Activated B cell treated with CpG ODN at 0.5 μM for 24 hours (primary cell): ENCODE measurements around the gene EXOSC2. TPM values are rescaled to one million over a fixed set of nuclear protein-coding genes. Genes with fewer than 3 reads are reported as not detected.

Experiments used
- ATAC-seq: fragments of 200-7000 bp; cut with Tn5 transposase; one replicate; pipeline ENCODE4 v1.10.0; 2021; ENCODE audit warnings: low read depth, mild to moderate bottlenecking, moderate library complexity
- CTCF ChIA-PET: fragments of 350-600 bp; sonication (Branson Sonifier 250); formaldehyde crosslinking; loops from one replicate; lab custom pipeline; 2021; ENCODE audit warnings: antibody characterized with exemption; lab: Charles Lee
- POLR2A ChIA-PET: fragments of 350-600 bp; sonication (Branson Sonifier 250); formaldehyde crosslinking; loops from one replicate; lab custom pipeline; 2021; ENCODE audit warnings: antibody characterized with exemption; lab: Charles Lee
- DNase-seq: peaks from one replicate; pipeline ENCODE4 v3.0.0; 2022
- H3K27ac Mint-ChIP-seq: one replicate; pipeline ENCODE4 v1.8.0; 2020; ENCODE audit warnings: mixed read lengths
- H3K27me3 Mint-ChIP-seq: one replicate; pipeline ENCODE4 v1.8.0; 2021; ENCODE audit warnings: mixed read lengths
- H3K36me3 Mint-ChIP-seq: one replicate; pipeline ENCODE4 v1.8.0; 2021; ENCODE audit warnings: low read depth, mixed read lengths
- H3K4me1 Mint-ChIP-seq: one replicate; pipeline ENCODE4 v1.8.0; 2021; ENCODE audit warnings: mixed read lengths
- H3K4me3 Mint-ChIP-seq: one replicate; pipeline ENCODE4 v1.8.0; 2020; ENCODE audit warnings: mild to moderate bottlenecking, mixed read lengths
- H3K9me3 Mint-ChIP-seq: one replicate; pipeline ENCODE4 v1.8.0; 2020; ENCODE audit warnings: mixed read lengths
- intact Hi-C: fragments of 100-400 bp; cut with micrococcal nuclease; formaldehyde crosslinking; loops from one replicate; pipeline ENCODE4 v1.15.1; 2024
- total RNA-seq: library from RNA; stranded (reverse); gene quantifications from 2 replicates; pipeline ENCODE4 v1.2.3, GENCODE V29; 2022
- TF ChIP-seq, protein P1 (sequence below): fragments of 200-600 bp; IDR thresholded peaks from one replicate; pipeline ENCODE4 v1.8.0; 2022; ENCODE audit warnings: antibody characterized with exemption, mild to moderate bottlenecking

The EXOSC2 gene
- total RNA-seq, 1 donor from 2014 or later: 54.8 TPM

DNA sequence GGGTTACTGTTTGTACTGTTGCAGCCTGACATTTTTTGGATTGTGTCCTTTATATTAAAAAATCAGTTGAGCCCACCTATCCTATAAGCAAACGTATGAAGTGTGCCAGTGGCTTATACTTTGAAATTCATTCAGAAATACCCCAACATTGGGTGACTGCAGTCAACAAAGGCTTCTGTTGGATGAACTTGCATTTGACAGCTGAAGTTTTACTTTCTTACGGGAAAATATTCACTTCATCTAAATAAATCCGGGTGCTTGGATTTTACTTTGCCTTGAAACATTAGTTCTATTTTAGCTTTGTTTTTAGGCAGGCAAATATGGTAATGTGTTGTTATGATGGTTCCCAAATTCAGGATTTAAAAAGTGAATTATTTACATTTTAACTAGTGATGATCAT, 21.7 kb downstream of the EXOSC2 start:
- Mint-ChIP-seq H3K4me1 (peaks cover 34% of the 10 kb centered on the region), H3K27ac (no peak overlapping the region), H3K9me3 (no peaks in the 10 kb centered on the region), H3K27me3 (no peaks in the 10 kb centered on the region), H3K4me3 (peak overlapping the region; percentile 90), H3K36me3 (peaks cover 7% of the 10 kb centered on the region)
- intact Hi-C loops: no loop called here
- CTCF ChIA-PET: interaction anchor here (1.1 to 2.7 kb wide), 6 partner anchors 9 to 154 kb away, joined by 3 to 8 read pairs (median 4); no protein-coding TSS in a partner anchor
- ATAC-seq (no peak), DNase-seq (no peak)
- POLR2A ChIA-PET: interaction anchor here (0.6 kb wide), 1 partner anchor 126 kb away, joined by 4 read pairs; no protein-coding TSS in a partner anchor
- TF ChIP-seq, protein P1, sequence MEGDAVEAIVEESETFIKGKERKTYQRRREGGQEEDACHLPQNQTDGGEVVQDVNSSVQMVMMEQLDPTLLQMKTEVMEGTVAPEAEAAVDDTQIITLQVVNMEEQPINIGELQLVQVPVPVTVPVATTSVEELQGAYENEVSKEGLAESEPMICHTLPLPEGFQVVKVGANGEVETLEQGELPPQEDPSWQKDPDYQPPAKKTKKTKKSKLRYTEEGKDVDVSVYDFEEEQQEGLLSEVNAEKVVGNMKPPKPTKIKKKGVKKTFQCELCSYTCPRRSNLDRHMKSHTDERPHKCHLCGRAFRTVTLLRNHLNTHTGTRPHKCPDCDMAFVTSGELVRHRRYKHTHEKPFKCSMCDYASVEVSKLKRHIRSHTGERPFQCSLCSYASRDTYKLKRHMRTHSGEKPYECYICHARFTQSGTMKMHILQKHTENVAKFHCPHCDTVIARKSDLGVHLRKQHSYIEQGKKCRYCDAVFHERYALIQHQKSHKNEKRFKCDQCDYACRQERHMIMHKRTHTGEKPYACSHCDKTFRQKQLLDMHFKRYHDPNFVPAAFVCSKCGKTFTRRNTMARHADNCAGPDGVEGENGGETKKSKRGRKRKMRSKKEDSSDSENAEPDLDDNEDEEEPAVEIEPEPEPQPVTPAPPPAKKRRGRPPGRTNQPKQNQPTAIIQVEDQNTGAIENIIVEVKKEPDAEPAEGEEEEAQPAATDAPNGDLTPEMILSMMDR: no peak

DNA sequence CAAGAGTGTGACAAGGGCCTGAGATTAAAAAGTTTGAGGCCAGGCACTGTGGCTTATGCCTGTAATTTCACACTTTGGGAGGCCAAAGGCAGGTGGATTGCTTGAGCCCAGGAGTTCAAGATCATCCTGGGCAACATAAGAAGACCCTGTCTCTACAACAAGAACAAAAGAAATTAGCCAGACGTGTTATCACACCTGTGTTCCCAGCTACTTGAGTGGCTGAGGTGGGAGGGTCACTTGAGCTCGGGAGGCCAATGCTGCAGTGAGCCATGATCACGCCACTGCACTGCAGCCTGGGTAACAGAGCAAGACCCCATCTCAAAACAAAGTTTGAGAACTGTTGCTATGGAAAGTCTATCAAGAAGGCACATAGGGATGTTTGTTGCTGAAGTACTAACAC, 25.0 kb downstream of the EXOSC2 start:
- POLR2A ChIA-PET: no interaction called here
- DNase-seq (no peak), ATAC-seq (no peak)
- H3K4me3 Mint-ChIP-seq: no peak overlapping the region
- CTCF ChIA-PET: interaction anchor here (1.1 kb wide), 1 partner anchor 12 kb away, joined by 4 read pairs; no protein-coding TSS in a partner anchor
- H3K4me1 Mint-ChIP-seq: peaks cover 28% of the 10 kb centered on the region
- peaks cover 8% of the 10 kb centered on the region for H3K36me3 Mint-ChIP-seq
- intact Hi-C loops: no loop called here
- TF ChIP-seq, protein P1: no peak
- no peaks in the 10 kb centered on the region for H3K27me3 Mint-ChIP-seq
- H3K9me3 Mint-ChIP-seq: no peaks in the 10 kb centered on the region
- no peak overlapping the region for H3K27ac Mint-ChIP-seq

DNA sequence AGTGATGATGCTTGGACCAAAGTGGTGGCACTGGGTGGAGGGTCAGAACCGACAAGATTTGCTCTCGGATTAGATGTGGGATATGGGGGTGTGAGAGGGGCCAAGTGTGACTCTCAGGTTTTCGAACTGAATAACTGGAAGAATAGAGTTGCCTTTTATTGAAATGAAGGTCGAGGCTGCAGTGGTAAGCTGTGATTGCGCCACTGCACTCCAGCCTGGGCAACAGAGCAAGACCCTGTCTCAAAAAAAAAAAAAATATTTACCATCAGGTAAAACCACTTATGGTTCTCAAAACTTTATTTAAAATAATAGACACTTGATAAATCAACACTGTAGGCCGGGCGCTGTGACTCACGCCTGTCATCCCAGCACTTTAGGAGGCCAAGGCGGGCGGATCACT, 27.2 kb downstream of the EXOSC2 start:
- ChIA-PET POLR2A (no interaction called here), CTCF (interaction anchor here (0.9 kb wide), 1 partner anchor 19 kb away, joined by 3 read pairs; no protein-coding TSS in a partner anchor)
- intact Hi-C loops: no loop called here
- Mint-ChIP-seq H3K4me3 (no peak overlapping the region), H3K4me1 (peaks cover 6% of the 10 kb centered on the region), H3K36me3 (peaks cover 7% of the 10 kb centered on the region), H3K27me3 (no peaks in the 10 kb centered on the region), H3K27ac (no peak overlapping the region), H3K9me3 (no peaks in the 10 kb centered on the region)
- DNase-seq (no peak), ATAC-seq (no peak)
- TF ChIP-seq, protein P1: no peak

DNA sequence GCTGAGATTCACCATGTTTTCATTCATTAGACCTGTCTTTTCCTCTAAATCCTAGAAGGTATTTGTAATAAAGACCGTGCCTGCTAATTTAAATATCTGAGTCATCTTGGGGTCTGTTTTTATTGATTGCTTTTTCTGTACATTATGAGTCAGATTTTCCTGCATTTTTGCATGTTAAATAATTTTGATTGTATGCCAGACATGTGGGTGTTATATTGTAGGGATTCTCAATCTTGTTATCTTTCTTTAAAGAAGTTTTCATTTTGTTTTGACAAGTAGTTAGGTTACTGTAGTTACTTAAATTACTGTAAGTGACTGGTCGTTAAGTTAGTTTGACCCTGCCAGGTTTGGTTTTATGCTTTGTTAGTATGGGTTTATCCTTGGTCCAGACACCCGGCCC, 35.1 kb downstream of the EXOSC2 start:
- Mint-ChIP-seq H3K27ac (no peak overlapping the region), H3K36me3 (peaks cover 2% of the 10 kb centered on the region), H3K27me3 (no peaks in the 10 kb centered on the region), H3K4me3 (no peak overlapping the region), H3K9me3 (no peaks in the 10 kb centered on the region), H3K4me1 (peaks cover under 1% of the 10 kb centered on the region)
- ChIA-PET POLR2A (interaction anchor here (0.7 kb wide), 1 partner anchor 15 kb away, joined by 4 read pairs; no protein-coding TSS in a partner anchor), CTCF (no interaction called here)
- TF ChIP-seq, protein P1: no peak
- DNase-seq: no peak
- no peak for ATAC-seq
- intact Hi-C loops: no loop called here

DNA sequence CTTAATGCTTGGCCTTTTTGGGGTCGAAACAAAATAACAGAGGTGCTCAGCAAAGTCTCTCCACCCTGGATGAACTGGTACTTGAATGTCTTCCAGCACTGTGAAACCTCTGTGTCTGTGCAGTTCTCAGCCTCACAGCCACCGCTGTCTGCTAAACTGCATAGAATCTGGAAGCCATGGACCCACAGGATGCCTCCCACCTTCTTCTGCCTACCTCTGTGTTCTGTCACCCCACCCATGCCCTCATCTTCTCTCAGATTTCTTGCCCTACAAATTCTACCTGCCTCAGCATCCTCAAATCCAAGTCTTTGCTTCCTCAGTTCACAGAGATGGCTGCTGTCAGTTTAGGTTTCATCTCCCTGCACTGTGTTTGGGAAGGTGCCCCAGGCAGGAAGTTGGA, 35.6 kb downstream of the EXOSC2 start:
- Mint-ChIP-seq H3K4me1 (peaks cover 2% of the 10 kb centered on the region), H3K36me3 (peaks cover 2% of the 10 kb centered on the region), H3K27me3 (no peaks in the 10 kb centered on the region), H3K9me3 (no peaks in the 10 kb centered on the region), H3K4me3 (no peak overlapping the region), H3K27ac (no peak overlapping the region)
- TF ChIP-seq, protein P1: no peak
- ATAC-seq (no peak), DNase-seq (no peak)
- CTCF ChIA-PET: no interaction called here
- intact Hi-C loops: no loop called here
- POLR2A ChIA-PET: no interaction called here
